SK-N-SH treated with all-trans-retinoic acid at 6 μM for 48 hours (cell line): ENCODE results near the gene CTSF.

Experiments
- ARNTL ChIP-seq: fragments of 450-650 bp; formaldehyde crosslinking; IDR thresholded peaks from 2 replicates; pipeline ENCODE4 v1.5.0; 2020; ENCODE audit warnings: low read depth, mild to moderate bottlenecking, moderate library complexity, borderline replicate concordance
- CSRNP3 ChIP-seq: fragments of 250-450 bp; sonication (Bioruptor Pico); IDR thresholded peaks from 2 replicates; pipeline ENCODE4 v1.5.1; 2021; ENCODE audit warnings: mild to moderate bottlenecking, moderate library complexity
- OSR1 ChIP-seq: fragments of 250-450 bp; sonication (Bioruptor Pico); IDR thresholded peaks from 2 replicates; pipeline ENCODE4 v1.8.0; 2022; ENCODE audit warnings: moderate library complexity, mild to moderate bottlenecking, inconsistent platforms
- PATZ1 ChIP-seq: fragments of 250-450 bp; sonication (Bioruptor Pico); IDR thresholded peaks from 2 replicates; pipeline ENCODE4 v1.8.0; 2020; ENCODE audit warnings: mild to moderate bottlenecking, moderate library complexity, borderline replicate concordance
- POU6F1 ChIP-seq: fragments of 250-450 bp; sonication (Bioruptor Pico); IDR thresholded peaks from 2 replicates; pipeline ENCODE4 v1.8.0; 2021; ENCODE audit warnings: low read depth, mild to moderate bottlenecking, moderate library complexity, borderline replicate concordance
- PPARA ChIP-seq: fragments of 250-450 bp; sonication (Bioruptor Pico); IDR thresholded peaks from 2 replicates; pipeline ENCODE4 v1.5.0; 2020; ENCODE audit warnings: mild to moderate bottlenecking, borderline replicate concordance
- SNAI2 ChIP-seq: fragments of 250-450 bp; sonication (Bioruptor Pico); IDR thresholded peaks from 2 replicates; pipeline ENCODE4 v1.5.0; 2020; ENCODE audit warnings: mild to moderate bottlenecking, moderate library complexity
- TCF4 ChIP-seq: fragments of 250-450 bp; sonication (Bioruptor Pico); IDR thresholded peaks from 2 replicates; pipeline ENCODE4 v1.8.0; 2021; ENCODE audit warnings: mild to moderate bottlenecking, moderate library complexity, borderline replicate concordance
- TOX ChIP-seq: fragments of 250-450 bp; sonication (Bioruptor Pico); IDR thresholded peaks from 2 replicates; pipeline ENCODE4 v1.8.0; 2021; ENCODE audit warnings: mild to moderate bottlenecking, moderate library complexity, borderline replicate concordance
- ZC3H10 ChIP-seq: fragments of 250-450 bp; sonication (Bioruptor Pico); IDR thresholded peaks from 2 replicates; pipeline ENCODE4 v1.5.1; 2021; ENCODE audit warnings: mild to moderate bottlenecking, moderate library complexity
- ZFP3 ChIP-seq: fragments of 250-450 bp; sonication (Bioruptor Pico); IDR thresholded peaks from 2 replicates; pipeline ENCODE4 v1.5.0; 2020; ENCODE audit warnings: mild to moderate bottlenecking, moderate library complexity
- ZFP30 ChIP-seq: fragments of 450-650 bp; formaldehyde crosslinking; IDR thresholded peaks from 2 replicates; pipeline ENCODE4 v1.5.0; 2022; ENCODE audit warnings: mild to moderate bottlenecking, moderate library complexity
- ZNF565 ChIP-seq: fragments of 450-650 bp; formaldehyde crosslinking; conservative IDR thresholded peaks from 2 replicates; pipeline ENCODE4 v1.5.0; 2020; ENCODE audit warnings: low read depth, mild to moderate bottlenecking, moderate library complexity
- ZNF70 ChIP-seq: fragments of 450-650 bp; formaldehyde crosslinking; IDR thresholded peaks from 2 replicates; pipeline ENCODE4 v1.5.0; 2020; ENCODE audit warnings: mild to moderate bottlenecking, moderate library complexity

GRCh38 chr11:66559142-66559865 is 9.1 kb downstream of the CTSF start:
- no peak for TF ChIP-seq PATZ1 (CRISPR knock-in tag)
- TF ChIP-seq PPARA (CRISPR knock-in tag) = no peak
- TF ChIP-seq ARNTL (CRISPR knock-in tag) = no peak
- TF ChIP-seq OSR1 (CRISPR knock-in tag) = no peak
- no peak for TF ChIP-seq ZNF70 (CRISPR knock-in tag)
- no peak for TF ChIP-seq SNAI2 (CRISPR knock-in tag)
- TF ChIP-seq ZC3H10 (CRISPR knock-in tag) = no peak
- TF ChIP-seq POU6F1 (CRISPR knock-in tag) = no peak
- TF ChIP-seq ZFP30 (CRISPR knock-in tag) = no peak
- TF ChIP-seq ZNF565 (CRISPR knock-in tag) = no peak
- TF ChIP-seq TCF4 = no peak
- no peak for TF ChIP-seq ZFP3 (CRISPR knock-in tag)
- TF ChIP-seq TOX (CRISPR knock-in tag) = no peak
- no peak for TF ChIP-seq CSRNP3
